ENCODE data around the gene KCNH8.
A peak's percentile ranks its signal among the peaks of the same experiment; 100 is the strongest.

The KCNH8 gene

DNA sequence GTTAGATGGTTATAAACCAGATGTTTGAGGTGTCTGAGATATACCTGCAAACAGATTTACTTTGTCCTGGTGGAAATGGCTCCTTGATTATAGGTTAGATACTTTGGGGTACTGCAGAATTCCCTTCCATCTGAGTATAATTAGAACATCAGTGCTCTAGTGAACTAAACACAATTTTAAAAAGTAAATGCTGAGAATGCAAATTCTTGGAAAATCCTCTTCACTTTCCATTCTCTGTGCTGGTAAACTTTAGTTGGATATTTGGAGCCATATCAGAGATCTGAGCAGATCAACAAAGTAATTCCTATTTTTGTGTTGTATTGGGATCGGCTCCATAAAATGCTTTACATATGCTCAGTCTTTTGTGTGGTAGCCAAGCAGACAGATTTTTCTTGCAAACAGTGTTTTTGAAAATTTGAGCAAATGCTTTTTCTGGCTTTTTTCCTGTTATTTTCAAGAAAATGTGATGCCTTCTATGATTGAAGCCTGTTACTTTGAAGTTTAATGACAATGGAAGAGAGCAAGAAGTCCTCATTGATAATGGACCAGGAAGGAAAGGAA lies 37.9 kb upstream of the KCNH8 start:
- CTCF ChIA-PET = no interaction called here
- WGBS (ENCODE audit: insufficient coverage) = no CpG with 5 or more reads among the region's 1 CpG
- H3K9me3 ChIP-seq (ENCODE audit: control extremely low read depth in 1 of 5, control insufficient read depth in 4 of 5, insufficient read depth in 2 of 5, low read depth in 1 of 5, low read length in 4 of 5) = peaks cover 0 to 11% (median 2%) of the 10 kb centered on the region in 5 experiments
- H3K27me3 ChIP-seq (replicated peaks in 2 of 5; ENCODE audit: control insufficient read depth in 4 of 5, insufficient read depth in 5 of 5, low read length in 4 of 5) = no peaks in the 10 kb centered on the region
- no peak overlapping the region for H3K4me3 ChIP-seq (ENCODE audit: control insufficient read depth in 1 of 7, extremely low read depth in 1 of 7, insufficient read depth in 4 of 7, low read depth in 2 of 7, low read length in 6 of 7)
- no peak overlapping the region for H3K27ac ChIP-seq (ENCODE audit: insufficient read depth in 1 of 2, low read depth in 1 of 2, low read length in 2 of 2, poor library complexity in 1 of 2, severe bottlenecking in 2 of 2)
- no peaks in the 10 kb centered on the region for H3K36me3 ChIP-seq (ENCODE audit: control insufficient read depth in 4 of 4, insufficient read depth in 4 of 4, low read length in 3 of 4)
- no peak for DNase-seq
- POLR2A ChIA-PET = no interaction called here
- no peaks in the 10 kb centered on the region for H3K4me1 ChIP-seq (ENCODE audit: control extremely low read depth in 1 of 4, control insufficient read depth in 4 of 4, insufficient read depth in 4 of 4, low read length in 3 of 4)

DNA sequence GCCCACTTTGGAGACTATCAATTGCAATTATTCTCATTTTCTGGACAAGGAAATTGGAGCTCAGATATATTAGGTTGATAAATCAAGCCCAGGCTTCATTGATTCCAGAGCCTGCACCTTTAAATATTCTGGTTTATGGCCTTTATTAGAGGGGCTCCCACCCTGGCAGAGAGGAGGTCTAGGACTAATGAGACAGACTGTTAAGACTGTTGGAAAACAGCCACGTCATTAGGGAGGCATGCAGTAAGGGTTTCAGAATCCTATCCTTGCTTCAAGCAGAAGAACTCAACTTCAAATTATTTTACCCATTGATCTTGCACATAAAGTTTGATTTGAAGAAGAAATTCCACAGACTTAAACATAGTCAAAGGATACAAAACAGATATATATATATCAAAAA lies 33.8 kb upstream of the KCNH8 start:
- CTCF ChIA-PET = no interaction called here
- no peak overlapping the region for H3K4me3 ChIP-seq (ENCODE audit: control insufficient read depth in 1 of 7, extremely low read depth in 1 of 7, insufficient read depth in 4 of 7, low read depth in 2 of 7, low read length in 6 of 7)
- no peak overlapping the region for H3K27ac ChIP-seq (ENCODE audit: insufficient read depth in 1 of 2, low read depth in 1 of 2, low read length in 2 of 2, poor library complexity in 1 of 2, severe bottlenecking in 2 of 2)
- H3K27me3 ChIP-seq (replicated peaks in 2 of 5; ENCODE audit: control insufficient read depth in 4 of 5, insufficient read depth in 5 of 5, low read length in 4 of 5) = no peaks in the 10 kb centered on the region
- H3K4me1 ChIP-seq (ENCODE audit: control extremely low read depth in 1 of 4, control insufficient read depth in 4 of 4, insufficient read depth in 4 of 4, low read length in 3 of 4) = no peaks in the 10 kb centered on the region
- 83% methylated on average over 1 of the region's 1 CpG for WGBS (ENCODE audit: insufficient coverage)
- POLR2A ChIA-PET = no interaction called here
- DNase-seq = no peak
- H3K36me3 ChIP-seq (ENCODE audit: control insufficient read depth in 4 of 4, insufficient read depth in 4 of 4, low read length in 3 of 4) = no peaks in the 10 kb centered on the region
- H3K9me3 ChIP-seq (ENCODE audit: control extremely low read depth in 1 of 5, control insufficient read depth in 4 of 5, insufficient read depth in 2 of 5, low read depth in 1 of 5, low read length in 4 of 5) = peaks cover 0 to 3% (median 0%) of the 10 kb centered on the region in 5 experiments

DNA sequence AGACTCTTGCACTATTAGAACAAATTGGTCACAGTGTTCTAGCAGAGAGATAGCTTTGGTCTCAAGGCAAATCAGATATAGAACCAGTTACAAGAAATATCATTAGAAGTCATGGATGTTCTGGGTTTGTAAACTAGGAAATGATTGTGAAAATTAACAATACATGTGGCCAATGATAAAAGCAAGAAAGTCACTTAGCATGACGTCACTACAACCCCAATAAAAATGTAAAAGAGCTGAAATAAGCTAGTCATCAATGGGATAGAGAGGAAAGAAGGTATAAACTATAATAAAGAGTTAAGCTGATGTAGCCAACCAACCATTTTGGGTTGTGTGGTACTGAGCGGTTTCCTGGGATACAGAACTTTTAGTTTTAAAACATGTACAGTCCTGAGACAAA lies 32.1 kb upstream of the KCNH8 start:
- no peak for DNase-seq
- H3K4me1 ChIP-seq (ENCODE audit: control extremely low read depth in 1 of 4, control insufficient read depth in 4 of 4, insufficient read depth in 4 of 4, low read length in 3 of 4) = no peaks in the 10 kb centered on the region
- ChIA-PET POLR2A (no interaction called here), CTCF (no interaction called here)
- 91% methylated on average over 1 of the region's 2 CpGs for WGBS (ENCODE audit: insufficient coverage)
- peaks cover 0 to 3% (median 0%) of the 10 kb centered on the region in 5 experiments for H3K9me3 ChIP-seq (ENCODE audit: control extremely low read depth in 1 of 5, control insufficient read depth in 4 of 5, insufficient read depth in 2 of 5, low read depth in 1 of 5, low read length in 4 of 5)
- no peak overlapping the region for H3K27ac ChIP-seq (ENCODE audit: insufficient read depth in 1 of 2, low read depth in 1 of 2, low read length in 2 of 2, poor library complexity in 1 of 2, severe bottlenecking in 2 of 2)
- no peaks in the 10 kb centered on the region for H3K36me3 ChIP-seq (ENCODE audit: control insufficient read depth in 4 of 4, insufficient read depth in 4 of 4, low read length in 3 of 4)
- H3K27me3 ChIP-seq (replicated peaks in 2 of 5; ENCODE audit: control insufficient read depth in 4 of 5, insufficient read depth in 5 of 5, low read length in 4 of 5) = no peaks in the 10 kb centered on the region
- H3K4me3 ChIP-seq (ENCODE audit: control insufficient read depth in 1 of 7, extremely low read depth in 1 of 7, insufficient read depth in 4 of 7, low read depth in 2 of 7, low read length in 6 of 7) = no peak overlapping the region

DNA sequence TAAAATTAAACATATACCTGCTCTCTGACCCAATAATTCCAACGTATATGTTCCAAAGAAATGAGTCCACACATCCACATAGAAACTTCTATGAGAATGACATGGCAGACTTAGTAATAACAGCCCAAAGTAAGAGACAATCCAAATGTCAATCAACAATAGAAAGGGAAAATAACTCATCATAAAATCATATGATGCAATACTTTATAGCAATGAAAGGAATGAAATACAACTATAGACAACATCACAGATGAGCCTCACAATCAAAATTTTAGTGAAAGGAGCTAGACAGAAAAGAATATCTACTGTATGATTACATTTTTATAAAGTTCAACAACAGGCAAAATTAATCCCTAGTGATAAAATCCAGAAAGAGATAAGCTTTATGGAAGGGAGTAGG lies 23.6 kb upstream of the KCNH8 start:
- CTCF ChIA-PET = interaction anchor here (0.9 kb wide), 1 partner anchor 15 kb away, joined by 3 read pairs; no protein-coding TSS in a partner anchor
- H3K4me3 ChIP-seq (ENCODE audit: control insufficient read depth in 1 of 7, extremely low read depth in 1 of 7, insufficient read depth in 4 of 7, low read depth in 2 of 7, low read length in 6 of 7) = no peak overlapping the region
- H3K36me3 ChIP-seq (ENCODE audit: control insufficient read depth in 4 of 4, insufficient read depth in 4 of 4, low read length in 3 of 4) = no peaks in the 10 kb centered on the region
- no peak overlapping the region for H3K27ac ChIP-seq (ENCODE audit: insufficient read depth in 1 of 2, low read depth in 1 of 2, low read length in 2 of 2, poor library complexity in 1 of 2, severe bottlenecking in 2 of 2)
- no peaks in the 10 kb centered on the region for H3K9me3 ChIP-seq (ENCODE audit: control extremely low read depth in 1 of 5, control insufficient read depth in 4 of 5, insufficient read depth in 2 of 5, low read depth in 1 of 5, low read length in 4 of 5)
- H3K4me1 ChIP-seq (ENCODE audit: control extremely low read depth in 1 of 4, control insufficient read depth in 4 of 4, insufficient read depth in 4 of 4, low read length in 3 of 4) = no peaks in the 10 kb centered on the region
- no CpG with 5 or more reads among the region's 1 CpG for WGBS (ENCODE audit: insufficient coverage)
- POLR2A ChIA-PET = no interaction called here
- H3K27me3 ChIP-seq (replicated peaks in 2 of 5; ENCODE audit: control insufficient read depth in 4 of 5, insufficient read depth in 5 of 5, low read length in 4 of 5) = no peaks in the 10 kb centered on the region
- no peak for DNase-seq

DNA sequence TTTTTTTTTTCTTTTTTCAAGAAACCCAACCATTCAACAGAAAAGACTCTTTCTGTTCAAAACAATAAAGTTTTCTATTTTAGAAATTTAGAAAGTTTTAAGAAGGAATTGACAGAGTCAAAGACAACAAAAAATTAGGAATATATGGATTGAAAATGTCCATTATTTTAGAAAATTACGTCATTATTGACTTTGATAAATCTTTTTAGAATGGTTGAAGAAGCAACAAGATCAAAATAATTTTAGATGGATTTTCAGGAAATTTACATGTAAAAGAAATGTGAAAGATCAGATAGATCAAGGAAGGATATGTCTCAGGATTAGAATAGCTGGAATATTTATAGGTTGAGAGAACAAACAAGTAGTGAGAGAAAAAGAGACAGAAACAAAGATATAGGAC lies 8.4 kb upstream of the KCNH8 start:
- no peaks in the 10 kb centered on the region for H3K36me3 ChIP-seq (ENCODE audit: control insufficient read depth in 4 of 4, insufficient read depth in 4 of 4, low read length in 3 of 4)
- WGBS (ENCODE audit: insufficient coverage) = 100% methylated on average over 1 of the region's 1 CpG
- H3K27me3 ChIP-seq (replicated peaks in 2 of 5; ENCODE audit: control insufficient read depth in 4 of 5, insufficient read depth in 5 of 5, low read length in 4 of 5) = no peaks in the 10 kb centered on the region
- POLR2A ChIA-PET = no interaction called here
- CTCF ChIA-PET = interaction anchor here (1.4 kb wide), 2 partner anchors 12 to 15 kb away, joined by 3 read pairs; no protein-coding TSS in a partner anchor
- no peaks in the 10 kb centered on the region for H3K4me1 ChIP-seq (ENCODE audit: control extremely low read depth in 1 of 4, control insufficient read depth in 4 of 4, insufficient read depth in 4 of 4, low read length in 3 of 4)
- no peak for DNase-seq
- no peak overlapping the region for H3K27ac ChIP-seq (ENCODE audit: insufficient read depth in 1 of 2, low read depth in 1 of 2, low read length in 2 of 2, poor library complexity in 1 of 2, severe bottlenecking in 2 of 2)
- H3K4me3 ChIP-seq (ENCODE audit: control insufficient read depth in 1 of 7, extremely low read depth in 1 of 7, insufficient read depth in 4 of 7, low read depth in 2 of 7, low read length in 6 of 7) = no peak overlapping the region
- peaks cover 0 to 2% (median under 1%) of the 10 kb centered on the region in 5 experiments for H3K9me3 ChIP-seq (ENCODE audit: control extremely low read depth in 1 of 5, control insufficient read depth in 4 of 5, insufficient read depth in 2 of 5, low read depth in 1 of 5, low read length in 4 of 5)

DNA sequence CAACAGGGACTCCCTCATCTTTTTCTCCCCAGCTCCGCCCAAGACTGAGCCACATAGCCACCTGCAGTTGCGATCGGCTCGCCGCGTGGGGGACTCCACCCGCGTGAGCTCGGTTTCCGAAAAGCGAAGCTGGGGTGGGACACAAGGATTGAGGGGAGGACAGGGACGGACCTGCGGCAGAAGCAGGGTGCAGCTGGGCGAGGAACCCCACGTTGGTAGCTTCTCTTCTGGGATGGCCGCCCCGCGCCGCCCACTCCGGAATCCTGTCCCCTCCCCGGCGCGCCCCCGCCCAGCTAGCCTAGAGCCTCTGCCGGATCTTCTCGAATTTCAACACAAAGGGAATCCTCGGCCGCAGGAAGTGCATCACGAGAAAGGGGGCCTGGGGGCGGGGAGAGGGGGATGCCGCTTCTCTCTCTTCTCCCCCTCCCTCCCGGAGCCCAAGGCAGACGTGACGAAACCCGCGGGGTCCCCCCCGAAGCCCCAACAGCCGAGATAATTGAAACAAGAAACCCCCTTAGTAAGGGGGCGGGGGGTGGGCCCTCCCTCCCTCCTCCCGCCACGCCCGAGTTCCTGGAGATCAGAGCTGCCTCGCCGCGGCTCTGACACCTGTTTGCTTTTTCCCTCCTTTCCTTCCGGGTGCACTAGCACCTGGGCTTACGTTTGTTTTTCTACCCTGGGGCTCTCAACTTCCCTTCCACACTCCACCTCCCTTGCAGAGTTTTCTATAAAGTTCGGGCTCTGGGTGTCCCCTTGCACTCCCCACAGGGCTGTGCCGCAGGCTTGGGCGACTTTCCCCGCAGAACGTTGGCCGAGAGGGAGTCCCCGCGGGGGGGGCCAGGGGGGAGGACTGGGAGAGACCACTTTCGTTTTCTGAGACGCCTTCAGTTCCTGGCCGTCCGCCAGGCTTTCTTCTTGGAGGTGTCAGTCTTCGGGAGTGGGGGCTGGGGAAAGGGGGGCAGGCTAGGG lies 1.3 kb upstream of the KCNH8 start:
- 0% methylated on average over 35 of the region's 60 CpGs for WGBS (ENCODE audit: insufficient coverage)
- ChIA-PET POLR2A (no interaction called here), CTCF (interaction anchor here (0.9 to 1.8 kb wide), 6 partner anchors 10 to 686 kb away, joined by 3 to 11 read pairs (median 3); no protein-coding TSS in a partner anchor)
- peaks cover 0 to 4% (median 2%) of the 10 kb centered on the region in 5 experiments for H3K9me3 ChIP-seq (ENCODE audit: control extremely low read depth in 1 of 5, control insufficient read depth in 4 of 5, insufficient read depth in 2 of 5, low read depth in 1 of 5, low read length in 4 of 5)
- peaks cover 9 to 23% (median 16%) of the 10 kb centered on the region in 4 experiments for H3K4me1 ChIP-seq (ENCODE audit: control extremely low read depth in 1 of 4, control insufficient read depth in 4 of 4, insufficient read depth in 4 of 4, low read length in 3 of 4)
- DNase-seq = peak; percentile 88 to 95 (median 94)
- peak overlapping the region; percentile 70 to 91 (median 78) for H3K4me3 ChIP-seq (ENCODE audit: control insufficient read depth in 1 of 7, extremely low read depth in 1 of 7, insufficient read depth in 4 of 7, low read depth in 2 of 7, low read length in 6 of 7)
- H3K27ac ChIP-seq (ENCODE audit: insufficient read depth in 1 of 2, low read depth in 1 of 2, low read length in 2 of 2, poor library complexity in 1 of 2, severe bottlenecking in 2 of 2) = peak overlapping the region; percentile 40 to 61
- peaks cover 3 to 26% (median 10%) of the 10 kb centered on the region in 5 experiments for H3K27me3 ChIP-seq (replicated peaks in 2 of 5; ENCODE audit: control insufficient read depth in 4 of 5, insufficient read depth in 5 of 5, low read length in 4 of 5)
- H3K36me3 ChIP-seq (ENCODE audit: control insufficient read depth in 4 of 4, insufficient read depth in 4 of 4, low read length in 3 of 4) = no peaks in the 10 kb centered on the region

DNA sequence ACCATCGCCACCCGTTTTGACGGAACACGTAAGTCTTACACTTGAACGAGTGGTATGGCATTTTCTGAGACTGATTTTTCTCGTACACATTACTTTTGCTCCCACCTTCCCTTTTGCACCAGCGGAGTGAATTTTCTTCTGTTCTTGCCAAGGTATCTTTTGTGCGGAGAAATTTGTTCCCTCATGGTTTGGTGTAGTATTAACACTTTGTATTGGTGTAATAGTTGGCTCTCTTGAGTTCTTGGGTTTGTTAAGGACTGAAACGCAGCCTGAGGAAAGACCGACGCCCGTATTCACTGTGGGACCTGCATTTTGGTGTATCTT lies 420 bp downstream of the KCNH8 start:
- H3K9me3 ChIP-seq (ENCODE audit: control extremely low read depth in 1 of 5, control insufficient read depth in 4 of 5, insufficient read depth in 2 of 5, low read depth in 1 of 5, low read length in 4 of 5) = peaks cover 0 to 4% (median 2%) of the 10 kb centered on the region in 5 experiments
- peaks cover 9 to 23% (median 16%) of the 10 kb centered on the region in 4 experiments for H3K4me1 ChIP-seq (ENCODE audit: control extremely low read depth in 1 of 4, control insufficient read depth in 4 of 4, insufficient read depth in 4 of 4, low read length in 3 of 4)
- no peaks in the 10 kb centered on the region for H3K36me3 ChIP-seq (ENCODE audit: control insufficient read depth in 4 of 4, insufficient read depth in 4 of 4, low read length in 3 of 4)
- H3K27me3 ChIP-seq (replicated peaks in 2 of 5; ENCODE audit: control insufficient read depth in 4 of 5, insufficient read depth in 5 of 5, low read length in 4 of 5) = peaks cover 5 to 26% (median 10%) of the 10 kb centered on the region in 5 experiments
- POLR2A ChIA-PET = no interaction called here
- no peak overlapping the region for H3K27ac ChIP-seq (ENCODE audit: insufficient read depth in 1 of 2, low read depth in 1 of 2, low read length in 2 of 2, poor library complexity in 1 of 2, severe bottlenecking in 2 of 2)
- peak in 2 of 3 donors; percentile 13 to 28 for DNase-seq
- peak overlapping the region in 5 of 7 experiments; percentile 39 to 91 (median 74) for H3K4me3 ChIP-seq (ENCODE audit: control insufficient read depth in 1 of 7, extremely low read depth in 1 of 7, insufficient read depth in 4 of 7, low read depth in 2 of 7, low read length in 6 of 7)
- CTCF ChIA-PET = interaction anchor here (0.9 kb wide), 1 partner anchor 66 kb away, joined by 3 read pairs; no protein-coding TSS in a partner anchor
- WGBS (ENCODE audit: insufficient coverage) = 4% methylated on average over 10 of the region's 12 CpGs

Data from common myeloid progenitor, CD34-positive (primary cell).